T follicular helper cell (primary cell): ENCODE data around the gene CD53.
"Not testable (repeated sequence)": the region's sequence is repeated elsewhere in the genome, so short reads cannot be mapped to it uniquely, and the experiment has no call there.

ENCODE experiments used
- DNase-seq: peaks from one replicate; pipeline ENCODE4 v3.0.0-alpha.2; 2020; ENCODE audit warnings: low read depth
- total RNA-seq, 2 experiments: gene quantifications; one replicate each; lab custom pipeline; 2026; lab: John Stamatoyannopoulos, UW

The CD53 gene
- 433 to 614 reads per million in 2 experiments for total RNA-seq

DNA sequence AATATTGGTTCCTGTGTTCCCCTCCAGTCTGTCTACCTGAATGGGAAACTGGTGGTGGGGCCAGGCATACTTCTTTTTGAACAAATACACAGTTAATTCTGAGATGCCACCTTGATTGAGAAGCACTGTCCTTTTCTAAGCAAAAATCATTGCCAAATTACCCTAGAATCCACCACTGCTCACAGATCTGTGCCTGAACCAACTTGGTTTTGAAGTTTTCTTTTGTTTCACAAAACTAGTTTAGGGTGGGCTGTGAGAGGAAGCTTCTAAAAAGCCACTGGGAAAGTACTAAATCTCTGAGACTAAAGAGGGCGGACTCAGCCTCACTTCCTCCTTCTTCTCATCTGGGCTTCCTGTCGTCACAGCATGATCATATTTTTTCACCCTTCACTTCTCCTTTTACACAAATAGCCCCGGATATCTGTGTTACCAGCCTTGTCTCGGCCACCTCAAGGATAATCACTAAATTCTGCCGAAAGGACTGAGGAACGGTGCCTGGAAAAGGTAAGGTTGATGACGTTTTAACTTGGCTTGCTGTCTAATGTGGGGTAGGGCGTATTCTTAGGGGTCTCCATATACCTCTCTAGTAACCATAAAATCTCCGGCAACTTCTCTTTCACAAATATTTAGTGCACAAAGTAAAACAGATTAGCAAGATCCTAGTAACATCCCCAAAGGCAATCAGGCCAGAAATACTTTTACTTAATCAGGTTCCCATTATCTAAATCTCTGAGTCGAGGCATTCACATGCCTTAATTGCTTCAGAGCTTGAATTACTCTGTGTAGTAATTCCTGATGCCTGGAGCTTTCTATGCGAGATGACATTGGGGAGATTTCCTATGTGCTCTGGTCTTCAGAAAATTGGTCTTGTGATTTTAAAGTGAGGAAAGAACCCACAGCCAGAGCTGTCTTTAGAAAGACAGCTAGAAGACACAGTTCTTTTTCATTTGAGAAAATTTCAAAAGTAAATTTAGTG, at the start of gene CD53:
Gene CD53 (plus strand): TSS at position 404 of the 976 bp plus-strand sequence. CDS start 18,261 bp downstream, outside the sequence.
- peak; percentile 38 for DNase-seq

DNA sequence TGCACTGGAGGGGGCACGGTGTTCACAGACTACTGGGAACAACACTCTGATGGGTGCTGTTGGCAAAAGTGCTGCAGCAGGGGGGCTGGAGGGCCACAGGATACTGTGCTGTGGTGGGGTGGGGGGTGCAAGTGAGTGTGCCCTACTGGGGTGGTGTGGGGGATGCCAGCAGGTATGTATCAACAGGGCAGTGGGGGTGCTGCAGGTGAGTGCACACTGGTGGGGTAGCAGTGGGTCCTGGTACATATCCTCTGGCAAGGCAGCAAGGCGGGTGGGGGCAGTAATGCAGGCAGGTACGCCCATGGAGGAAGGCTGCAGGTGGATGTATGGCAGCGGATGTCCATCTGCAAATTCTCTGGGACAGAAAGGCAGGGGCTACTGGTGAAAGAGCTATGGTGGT, 48.8 kb upstream of the CD53 start:
- no peak for DNase-seq

DNA sequence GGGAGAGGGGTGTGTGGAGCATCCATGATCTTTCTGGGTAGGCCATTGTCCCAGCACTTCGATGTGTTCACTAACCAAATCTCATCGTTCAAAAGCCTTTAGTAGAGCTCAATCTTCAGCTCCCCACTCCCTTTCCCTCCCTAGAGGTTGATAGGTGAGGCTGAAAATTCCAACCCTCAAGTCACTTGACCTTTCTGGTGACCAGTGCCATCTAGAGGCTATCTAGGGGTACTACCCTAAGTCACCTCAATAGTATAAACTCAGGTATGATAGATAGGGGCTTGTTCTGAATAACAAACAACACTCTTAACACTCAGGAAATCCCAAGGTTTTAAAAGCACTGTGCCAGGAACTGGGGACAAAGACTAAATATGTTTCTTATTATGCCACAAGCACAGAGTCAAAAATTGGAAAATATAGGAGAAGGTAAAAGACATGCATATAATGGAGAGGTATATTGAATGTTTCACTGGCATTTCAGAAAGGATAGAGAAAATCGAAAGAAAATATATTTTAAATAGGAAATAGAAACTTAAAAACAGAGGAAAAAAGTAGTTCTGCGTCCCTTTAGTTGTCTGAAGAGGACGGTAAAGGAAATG, 42.9 kb upstream of the CD53 start:
- peak; percentile 1 for DNase-seq

DNA sequence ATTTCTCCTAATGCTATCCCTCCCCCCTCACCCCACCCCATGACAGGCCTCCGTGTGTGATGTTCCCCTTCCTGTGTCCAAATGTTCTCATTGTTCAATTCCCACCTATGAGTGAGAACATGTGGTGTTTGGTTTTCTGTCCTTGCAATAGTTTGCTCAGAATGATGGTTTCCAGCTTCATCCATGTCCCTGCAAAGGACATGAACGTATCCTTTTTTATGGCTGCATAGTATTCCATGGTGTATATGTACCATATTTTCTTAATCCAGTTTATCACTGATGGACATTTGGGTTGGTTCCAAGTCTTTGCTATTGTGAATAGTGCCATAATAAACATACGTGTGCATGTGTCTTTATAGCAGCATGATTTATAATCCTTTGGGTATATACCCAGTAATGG, 39.2 kb upstream of the CD53 start:
- DNase-seq: not testable (repeated sequence)

DNA sequence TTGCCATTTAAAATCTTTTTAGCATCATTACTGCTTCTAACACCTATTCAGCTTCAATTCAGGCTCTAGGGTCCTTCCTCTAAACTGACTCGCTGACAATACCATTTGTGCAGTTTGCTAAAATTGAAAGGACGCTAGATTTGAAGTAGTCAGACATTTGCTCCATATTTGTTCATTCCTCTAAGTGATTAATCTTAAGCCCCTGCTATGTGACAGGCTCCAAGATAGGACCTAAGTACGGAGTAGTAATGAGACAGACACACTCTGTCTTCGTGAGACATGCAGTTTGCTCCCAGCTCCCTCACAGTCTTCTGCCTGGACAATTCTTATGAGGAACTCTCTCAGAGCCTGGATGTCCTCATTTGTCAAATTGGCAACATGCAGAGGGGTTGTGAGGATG, 26.1 kb upstream of the CD53 start:
- DNase-seq: no peak

GRCh38 chr1:110850145-110850544, 22.8 kb upstream of the CD53 start:
- no peak for DNase-seq

DNA sequence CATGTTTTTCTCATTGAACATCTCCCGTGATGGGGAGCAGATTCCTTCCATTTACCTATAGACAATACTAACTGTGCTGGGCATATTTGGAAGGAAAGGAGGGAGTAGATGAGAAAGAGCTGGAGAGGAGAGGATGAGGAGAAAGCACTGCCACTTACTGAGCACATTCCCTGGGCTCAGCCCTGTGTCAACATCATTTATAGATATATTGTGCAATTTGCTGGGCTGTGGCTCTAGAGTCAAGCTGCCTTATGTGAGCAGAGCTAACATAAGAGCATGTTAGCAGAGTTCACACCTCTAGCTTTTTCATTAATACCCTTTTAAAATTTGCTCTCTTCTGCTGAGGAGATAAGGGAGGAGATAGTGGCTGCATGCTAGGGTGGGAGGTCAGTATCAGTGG, 22.3 kb upstream of the CD53 start:
- DNase-seq: no peak

DNA sequence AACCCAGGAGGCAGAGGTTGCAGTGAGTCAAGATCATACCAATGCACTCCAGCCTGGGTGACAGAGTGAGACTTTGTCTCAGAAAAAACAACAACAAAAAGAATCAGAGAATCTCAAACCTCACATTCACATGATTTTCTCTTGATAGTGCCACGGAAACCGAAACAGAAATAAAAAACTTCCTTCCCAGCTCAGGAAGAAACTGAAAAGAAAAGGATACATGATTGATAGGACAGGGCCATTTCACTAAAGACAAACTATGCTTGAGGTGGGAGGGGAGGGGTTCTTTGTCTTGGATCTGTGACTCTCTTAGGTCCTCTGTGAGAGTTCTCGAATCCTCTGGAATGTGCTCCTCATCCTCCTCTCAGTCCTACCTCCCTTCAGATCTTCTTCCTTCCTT, 19.8 kb upstream of the CD53 start:
- no peak for DNase-seq

DNA sequence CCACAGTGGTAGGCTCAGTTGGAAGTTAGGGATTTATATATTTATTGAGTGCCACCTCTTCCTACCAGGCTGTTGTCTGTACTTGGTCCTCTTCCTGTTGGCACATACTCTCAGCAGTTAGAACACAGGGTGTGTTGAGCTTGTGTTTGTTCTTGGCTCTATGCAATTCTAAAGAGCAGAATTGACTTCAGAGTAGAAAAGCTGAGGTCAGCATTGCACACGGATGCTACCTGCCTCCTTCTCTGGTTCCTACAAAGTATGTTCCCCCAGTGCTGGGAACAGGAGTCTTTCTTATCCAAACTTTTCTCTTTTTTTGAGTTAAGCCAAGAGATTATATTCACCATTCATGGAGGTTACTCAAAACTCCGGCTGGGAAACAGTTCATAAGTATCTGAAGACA, 16.5 kb upstream of the CD53 start:
- DNase-seq: no peak

DNA sequence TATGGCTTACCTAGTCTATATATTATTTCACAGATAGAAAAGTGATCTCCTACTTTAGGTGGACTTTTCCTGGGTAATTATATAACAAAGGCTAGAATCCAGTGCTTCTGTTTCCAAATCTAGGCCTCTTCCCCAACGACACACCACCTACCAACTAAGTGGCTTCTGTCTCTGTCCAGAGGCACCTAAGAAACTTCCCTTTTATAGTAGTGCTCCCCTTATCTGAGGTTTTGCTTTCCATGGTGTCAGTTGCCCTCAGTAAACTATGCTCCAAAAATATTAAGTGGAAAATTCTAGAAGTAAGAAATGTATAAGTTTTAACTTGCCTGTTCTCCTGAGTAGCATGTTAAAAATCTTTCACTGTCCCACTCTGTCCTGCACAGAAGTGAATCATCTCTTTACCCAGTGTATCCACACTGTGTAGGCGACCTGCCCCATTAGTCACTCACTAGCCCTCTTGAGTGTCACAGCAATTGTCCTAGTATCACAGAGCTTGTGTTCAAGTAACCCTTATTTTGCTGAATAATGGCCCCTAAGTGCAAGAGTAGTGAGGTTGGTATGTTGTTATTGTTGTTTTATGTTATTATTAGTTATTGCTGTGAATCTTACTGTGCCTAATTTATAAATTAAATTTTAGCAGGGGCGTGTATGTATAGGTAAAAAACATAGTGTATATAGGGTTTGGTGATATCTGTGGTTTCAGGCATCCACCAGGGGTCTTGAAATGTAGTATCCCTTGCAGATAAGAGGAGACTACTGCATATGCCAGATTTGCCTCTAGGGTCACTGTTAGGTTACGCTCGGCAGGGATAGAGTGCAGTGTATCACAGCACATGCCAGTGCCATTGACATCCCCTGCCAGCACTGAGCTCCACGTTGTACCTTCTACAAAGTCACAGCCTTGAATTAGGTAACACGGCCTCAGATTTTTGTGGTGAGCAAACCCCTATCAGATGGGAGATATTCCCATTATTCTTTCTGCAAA, 14.7 kb upstream of the CD53 start:
- DNase-seq: no peak

DNA sequence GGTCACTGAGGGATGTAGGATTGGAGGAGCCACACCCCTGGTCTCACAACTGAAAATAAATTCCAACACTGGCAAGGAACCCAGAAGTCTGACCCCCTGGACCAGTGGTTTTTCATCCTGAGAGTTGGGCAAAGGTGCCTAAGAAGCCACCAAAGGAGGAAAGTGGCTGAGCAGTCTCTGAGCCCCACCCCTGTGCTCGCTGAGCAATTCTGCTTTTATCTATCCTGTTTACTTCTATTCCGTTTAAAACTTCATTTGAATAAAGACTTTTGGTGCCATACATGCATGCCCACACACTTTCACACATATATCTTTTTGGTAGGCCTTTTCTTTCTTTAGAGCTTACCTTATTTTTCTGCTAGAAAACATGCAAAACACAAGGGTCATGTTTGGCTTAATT, 13.9 kb upstream of the CD53 start:
- no peak for DNase-seq

DNA sequence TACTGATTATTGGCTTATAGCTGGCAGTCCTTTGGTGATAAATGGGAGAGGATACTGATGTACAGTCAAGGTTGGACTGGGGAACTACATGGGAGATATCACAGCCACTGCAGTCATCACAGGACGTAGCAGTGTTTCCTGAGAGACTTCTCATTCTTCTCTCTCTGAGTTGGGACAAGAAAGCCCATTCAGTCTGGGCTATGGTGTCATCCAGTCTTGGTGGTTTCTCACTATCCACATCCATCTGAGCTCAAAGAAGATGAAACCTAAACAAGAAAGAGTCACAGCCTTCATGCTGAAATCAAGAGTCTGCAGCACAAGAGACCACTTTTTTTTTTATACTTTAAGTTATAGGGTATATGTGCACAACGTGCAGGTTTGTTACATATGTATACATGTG, 12.8 kb upstream of the CD53 start:
- no peak for DNase-seq

DNA sequence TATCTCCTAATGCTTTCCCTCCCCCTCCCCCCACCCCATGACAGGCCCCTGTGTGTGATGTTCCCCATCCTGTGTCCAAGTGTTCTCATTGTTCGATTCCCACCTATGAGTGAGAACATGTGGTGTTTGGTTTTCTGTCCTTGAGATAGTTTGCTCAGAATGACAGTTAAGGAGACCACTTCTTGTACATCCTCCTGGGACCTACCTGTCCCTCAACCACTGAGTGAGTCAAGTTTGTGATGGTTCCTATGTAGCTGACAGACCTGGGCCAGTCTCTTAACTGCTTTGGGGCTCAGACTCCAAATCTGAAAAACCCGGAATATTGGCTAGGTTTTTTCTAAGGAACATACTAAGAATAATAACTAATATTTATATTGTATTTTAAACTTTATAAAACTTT, 12.3 kb upstream of the CD53 start:
- DNase-seq: not testable (repeated sequence)

- DNase-seq: not testable (repeated sequence)
Observed at GRCh38 chr1:110861942-110862341, 11.0 kb upstream of the CD53 start.

- no peak for DNase-seq
Observed at GRCh38 chr1:110864287-110864686, 8.7 kb upstream of the CD53 start.

GRCh38 chr1:110870721-110871388, 2.1 kb upstream of the CD53 start:
- no peak for DNase-seq

GRCh38 chr1:110872366-110872744, 593 bp upstream of the CD53 start:
- no peak for DNase-seq

- no peak for DNase-seq
Observed at GRCh38 chr1:110873856-110874255, 908 bp downstream of the CD53 start.

GRCh38 chr1:110874324-110875215, 1.6 kb downstream of the CD53 start:
- no peak for DNase-seq

- DNase-seq: peak; percentile 15
Observed at GRCh38 chr1:110875216-110875731, 2.3 kb downstream of the CD53 start.
